Neural progenitor cell (in vitro differentiated cells): ENCODE results near the gene UBE2Q1.

Experiments used
- EZH2 ChIP-seq: fragments of 200-600 bp; sonication (generic); IDR thresholded peaks from 2 replicates; pipeline ENCODE4 v1.6.1; 2017; ENCODE audit warnings: antibody characterized with exemption, mild to moderate bottlenecking, moderate library complexity
- EZH2phosphoT487 ChIP-seq: fragments of 200-600 bp; sonication (generic); IDR thresholded peaks from 2 replicates; pipeline ENCODE4 v1.6.1; 2017; ENCODE audit warnings: antibody characterized with exemption
- TF ChIP-seq, protein P1 (sequence below): fragments of 200-600 bp; sonication (generic); IDR thresholded peaks from 2 replicates; pipeline ENCODE4 v1.5.1; 2017; ENCODE audit warnings: antibody characterized with exemption, mild to moderate bottlenecking

DNA sequence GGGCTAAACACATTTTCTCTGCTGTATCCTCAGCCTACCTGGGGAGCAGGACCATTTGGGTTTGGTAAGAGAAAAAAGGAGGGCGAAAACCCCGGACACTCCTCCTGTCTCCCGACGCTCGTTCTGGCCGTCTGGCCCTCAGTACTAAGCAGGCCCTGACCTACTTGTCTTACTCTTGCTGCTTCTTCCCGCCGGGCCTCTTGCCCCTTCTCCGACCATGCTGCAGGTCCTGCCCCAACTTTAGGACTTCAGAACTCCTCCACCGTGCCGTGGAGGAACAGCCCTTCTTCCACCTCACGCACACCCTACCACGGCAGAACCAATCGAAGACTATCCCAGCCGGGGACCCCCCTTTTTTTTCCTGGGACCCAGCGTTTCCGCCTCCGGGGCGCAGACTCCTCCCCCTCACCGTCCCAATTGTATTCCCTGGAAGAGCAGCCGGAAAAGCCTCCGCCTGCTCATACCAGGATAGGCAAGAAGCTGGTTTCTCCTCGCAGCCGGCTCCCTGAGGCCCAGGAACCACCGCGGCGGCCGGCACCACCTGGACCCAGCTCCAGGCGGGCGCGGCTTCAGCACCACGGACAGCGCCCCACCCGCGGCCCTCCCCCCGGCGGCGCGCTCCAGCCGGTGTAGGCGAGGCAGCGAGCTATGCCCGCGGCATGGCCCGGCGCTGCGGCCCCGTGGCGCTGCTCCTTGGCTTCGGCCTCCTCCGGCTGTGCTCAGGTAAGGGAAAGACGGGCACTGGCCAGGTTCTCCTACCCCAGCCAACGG lies 9.1 kb upstream of the UBE2Q1 start, which contains the start of gene CHRNB2:
- TF ChIP-seq EZH2 (no peak), EZH2phosphoT487 (peak; percentile 31)
- TF ChIP-seq, protein P1, sequence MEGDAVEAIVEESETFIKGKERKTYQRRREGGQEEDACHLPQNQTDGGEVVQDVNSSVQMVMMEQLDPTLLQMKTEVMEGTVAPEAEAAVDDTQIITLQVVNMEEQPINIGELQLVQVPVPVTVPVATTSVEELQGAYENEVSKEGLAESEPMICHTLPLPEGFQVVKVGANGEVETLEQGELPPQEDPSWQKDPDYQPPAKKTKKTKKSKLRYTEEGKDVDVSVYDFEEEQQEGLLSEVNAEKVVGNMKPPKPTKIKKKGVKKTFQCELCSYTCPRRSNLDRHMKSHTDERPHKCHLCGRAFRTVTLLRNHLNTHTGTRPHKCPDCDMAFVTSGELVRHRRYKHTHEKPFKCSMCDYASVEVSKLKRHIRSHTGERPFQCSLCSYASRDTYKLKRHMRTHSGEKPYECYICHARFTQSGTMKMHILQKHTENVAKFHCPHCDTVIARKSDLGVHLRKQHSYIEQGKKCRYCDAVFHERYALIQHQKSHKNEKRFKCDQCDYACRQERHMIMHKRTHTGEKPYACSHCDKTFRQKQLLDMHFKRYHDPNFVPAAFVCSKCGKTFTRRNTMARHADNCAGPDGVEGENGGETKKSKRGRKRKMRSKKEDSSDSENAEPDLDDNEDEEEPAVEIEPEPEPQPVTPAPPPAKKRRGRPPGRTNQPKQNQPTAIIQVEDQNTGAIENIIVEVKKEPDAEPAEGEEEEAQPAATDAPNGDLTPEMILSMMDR = peak; percentile 13
